ENCODE data around the gene OTULIN.

The OTULIN gene

DNA sequence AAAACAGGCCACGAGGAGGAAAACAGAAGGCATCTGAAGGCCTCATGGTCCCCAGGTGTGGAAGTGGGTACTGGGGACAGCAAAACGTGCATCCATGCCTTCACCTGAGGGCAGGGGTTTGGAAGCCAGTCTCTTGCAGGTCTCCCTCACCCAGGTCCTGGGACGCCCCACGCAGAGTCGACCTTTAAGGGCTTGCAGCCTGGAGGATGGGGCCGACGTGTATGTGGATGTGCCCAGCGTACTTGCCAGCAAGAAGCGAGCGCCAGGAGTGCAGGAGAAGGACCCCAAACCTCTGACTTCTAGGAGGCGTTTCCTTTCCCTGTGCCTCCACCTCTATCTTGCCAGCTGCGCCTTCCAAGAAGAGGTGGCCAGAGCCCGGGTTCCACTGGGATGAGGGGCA, 65.9 kb downstream of the OTULIN start:
- H3K36me3 Mint-ChIP-seq (ENCODE audit: low read depth): peaks cover 9% of the 10 kb centered on the region
- H3K4me1 Mint-ChIP-seq: peaks cover 12% of the 10 kb centered on the region
- no peaks in the 10 kb centered on the region for H3K9me3 Mint-ChIP-seq
- no peak for TF ChIP-seq CTCF (IDR thresholded peaks at IDR 0.05; ENCODE audit: unreplicated experiment in 3 of 3)
- no peak overlapping the region for H3K27ac Mint-ChIP-seq
- no peak overlapping the region for H3K4me3 Mint-ChIP-seq
- H3K27me3 Mint-ChIP-seq (ENCODE audit: low read depth): peaks cover 4% of the 10 kb centered on the region

DNA sequence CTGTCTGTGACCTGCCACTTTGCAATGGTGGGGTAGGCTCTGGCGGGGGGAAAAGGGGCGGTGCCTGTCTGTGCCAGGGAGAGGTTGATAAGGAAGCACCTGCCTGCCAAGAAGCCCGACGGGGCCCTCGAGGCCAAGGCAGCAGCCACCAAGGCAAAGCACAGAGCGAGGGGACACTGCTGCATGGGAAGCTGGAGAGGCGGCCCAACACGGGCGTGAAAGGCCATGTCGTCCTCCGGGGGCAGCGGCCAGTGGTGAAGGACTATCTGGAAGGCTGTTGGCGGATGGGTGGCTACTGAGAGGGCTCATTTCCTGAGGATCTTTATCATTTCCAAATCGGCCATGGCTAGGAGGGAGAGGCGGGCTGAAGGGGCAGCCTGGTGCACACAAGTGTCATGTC, 66.4 kb downstream of the OTULIN start:
- peaks cover 9% of the 10 kb centered on the region for H3K36me3 Mint-ChIP-seq (ENCODE audit: low read depth)
- H3K4me1 Mint-ChIP-seq: peaks cover 12% of the 10 kb centered on the region
- H3K27ac Mint-ChIP-seq: no peak overlapping the region
- peaks cover 4% of the 10 kb centered on the region for H3K27me3 Mint-ChIP-seq (ENCODE audit: low read depth)
- H3K4me3 Mint-ChIP-seq: no peak overlapping the region
- TF ChIP-seq CTCF (IDR thresholded peaks at IDR 0.05; ENCODE audit: unreplicated experiment in 3 of 3): no peak
- no peaks in the 10 kb centered on the region for H3K9me3 Mint-ChIP-seq

DNA sequence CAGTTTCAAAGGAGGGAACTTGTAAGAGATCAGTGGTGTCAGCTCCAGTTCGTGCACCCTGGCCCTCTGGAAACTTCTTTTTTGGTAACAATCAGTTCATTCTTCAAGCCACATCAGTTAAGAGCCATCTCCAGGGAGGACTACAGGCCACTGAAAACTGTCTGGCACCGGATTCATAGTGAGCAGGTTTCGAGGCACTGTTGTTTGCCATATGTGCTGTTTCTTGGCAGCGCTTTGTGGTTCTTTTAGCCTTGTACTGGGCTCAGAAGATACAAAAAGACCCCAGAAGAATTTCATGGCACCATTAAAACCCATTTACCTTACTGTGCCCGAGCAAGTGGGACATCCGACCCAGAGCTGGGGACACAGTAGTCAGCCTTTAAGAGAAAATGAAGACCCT, 68.5 kb downstream of the OTULIN start:
- no peaks in the 10 kb centered on the region for H3K9me3 Mint-ChIP-seq
- TF ChIP-seq CTCF (IDR thresholded peaks at IDR 0.05; ENCODE audit: unreplicated experiment in 3 of 3): no peak
- no peak overlapping the region for H3K27ac Mint-ChIP-seq
- H3K4me3 Mint-ChIP-seq: no peak overlapping the region
- peaks cover 4% of the 10 kb centered on the region for H3K27me3 Mint-ChIP-seq (ENCODE audit: low read depth)
- peaks cover 13% of the 10 kb centered on the region for H3K36me3 Mint-ChIP-seq (ENCODE audit: low read depth)
- peaks cover under 1% of the 10 kb centered on the region for H3K4me1 Mint-ChIP-seq

DNA sequence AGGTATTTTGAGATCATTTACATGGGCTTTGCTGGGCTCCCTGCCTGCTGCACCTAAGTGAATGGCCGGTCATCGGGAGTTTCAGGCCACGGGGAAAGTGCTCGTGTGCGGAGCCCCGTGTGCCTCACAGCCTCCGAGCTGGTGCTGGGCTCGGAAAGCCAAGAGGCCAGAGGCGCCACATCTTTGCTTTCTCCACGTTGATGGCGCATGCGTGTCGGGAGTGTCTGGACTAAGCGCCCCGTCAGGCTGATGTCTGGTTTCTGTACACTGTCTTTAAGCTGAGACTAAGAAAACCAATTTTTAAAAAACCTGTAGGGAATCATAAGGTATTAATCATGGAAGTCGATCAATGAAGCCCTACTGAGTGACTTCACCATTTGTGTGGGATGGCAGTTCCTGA, 69.1 kb downstream of the OTULIN start:
- H3K27me3 Mint-ChIP-seq (ENCODE audit: low read depth): peaks cover 4% of the 10 kb centered on the region

DNA sequence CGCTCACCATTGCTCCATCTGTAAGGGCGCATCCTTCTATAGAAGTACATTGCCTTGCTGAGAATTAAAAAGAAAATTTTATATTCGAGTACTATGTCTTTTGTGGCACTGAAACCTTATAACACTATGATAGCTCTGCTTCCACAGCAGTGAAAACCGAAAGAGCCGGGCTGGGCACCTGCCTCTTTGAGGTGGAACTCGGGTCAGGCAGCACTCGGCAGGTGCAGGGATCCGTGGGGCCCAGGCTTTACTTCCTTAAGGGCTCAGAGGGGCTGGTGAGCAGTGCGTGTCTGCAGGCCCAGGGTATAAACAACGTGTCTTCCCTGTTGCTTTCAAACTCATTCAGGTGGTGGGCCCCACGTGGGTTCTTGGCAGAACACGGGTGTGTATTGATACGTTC, 69.9 kb downstream of the OTULIN start:
- peaks cover 4% of the 10 kb centered on the region for H3K27me3 Mint-ChIP-seq (ENCODE audit: low read depth)
- no peaks in the 10 kb centered on the region for H3K4me1 Mint-ChIP-seq
- H3K9me3 Mint-ChIP-seq: no peaks in the 10 kb centered on the region
- peaks cover 13% of the 10 kb centered on the region for H3K36me3 Mint-ChIP-seq (ENCODE audit: low read depth)
- no peak for TF ChIP-seq CTCF (IDR thresholded peaks at IDR 0.05; ENCODE audit: unreplicated experiment in 3 of 3)
- H3K27ac Mint-ChIP-seq: no peak overlapping the region
- no peak overlapping the region for H3K4me3 Mint-ChIP-seq

More for the DNA sequence above, 69.1 kb downstream of the OTULIN start:
- Mint-ChIP-seq H3K4me1 (no peaks in the 10 kb centered on the region), H3K9me3 (no peaks in the 10 kb centered on the region), H3K4me3 (no peak overlapping the region), H3K36me3 (ENCODE audit: low read depth) (peaks cover 13% of the 10 kb centered on the region), H3K27ac (no peak overlapping the region)
- no peak for TF ChIP-seq CTCF (IDR thresholded peaks at IDR 0.05; ENCODE audit: unreplicated experiment in 3 of 3)

DNA sequence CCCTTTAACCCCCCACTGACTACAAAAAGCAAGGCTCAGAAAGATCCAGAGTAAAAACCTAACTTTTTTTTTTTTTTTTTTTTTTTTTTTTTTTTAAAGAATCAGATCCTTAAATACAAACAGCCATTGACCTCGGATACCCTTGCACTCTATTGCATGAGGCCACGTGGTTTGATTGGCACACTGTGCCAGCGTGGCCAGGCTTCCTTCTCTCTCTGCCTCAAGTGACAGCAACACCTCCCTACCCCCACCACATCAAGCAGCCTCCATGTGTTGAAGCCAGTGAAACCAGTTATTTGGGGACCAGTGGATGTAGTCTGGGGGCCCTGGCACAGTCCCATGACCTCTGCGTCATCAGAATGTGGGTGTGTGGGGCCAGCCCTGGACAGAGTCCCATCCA, 71.4 kb downstream of the OTULIN start:
- no peak for TF ChIP-seq CTCF (IDR thresholded peaks at IDR 0.05; ENCODE audit: unreplicated experiment in 3 of 3)
- H3K9me3 Mint-ChIP-seq: no peaks in the 10 kb centered on the region
- no peak overlapping the region for H3K27ac Mint-ChIP-seq
- peaks cover 13% of the 10 kb centered on the region for H3K36me3 Mint-ChIP-seq (ENCODE audit: low read depth)
- H3K27me3 Mint-ChIP-seq (ENCODE audit: low read depth): no peaks in the 10 kb centered on the region
- no peaks in the 10 kb centered on the region for H3K4me1 Mint-ChIP-seq
- H3K4me3 Mint-ChIP-seq: no peak overlapping the region

All from nephron (organoid).